Lung (tissue), 12 donors: ENCODE measurements around the gene HTRA2. TPM values are rescaled to one million over a fixed set of nuclear protein-coding genes. Genes with fewer than 3 reads are reported as not detected.
A peak's percentile ranks its signal among the peaks of the same experiment; 100 is the strongest.

Experiments
- ATAC-seq: fragments of 200-7000 bp; cut with Tn5 transposase; one replicate; pipeline ENCODE4 v1.9.1; 2020; ENCODE audit warnings: moderate number of reproducible peaks; ENCODE audit not compliant: insufficient read depth, low FRiP score
- DNase-seq, 3 donors: peaks; one replicate each; pipeline ENCODE4 v3.0.0-alpha.2; 2013 to 2017
- H3K27ac ChIP-seq, 2 donors: one replicate each; pipeline ENCODE4 v1.5.1; 2013; ENCODE audit warnings: mild to moderate bottlenecking in 2 of 2, moderate library complexity in 2 of 2, control low read depth in 1 of 2, inconsistent platforms in 1 of 2, low read depth in 1 of 2, low read length in 1 of 2
- H3K27me3 ChIP-seq, 3 donors: one replicate each; pipeline ENCODE4 v1.5.1; 2013; ENCODE audit warnings: low read length in 2 of 3; ENCODE audit not compliant: control insufficient read depth in 3 of 3, insufficient read depth in 3 of 3
- H3K36me3 ChIP-seq, 4 donors: one replicate each; pipeline ENCODE4 v1.5.1; 2013; ENCODE audit warnings: low read length in 4 of 4, mild to moderate bottlenecking in 1 of 4, moderate library complexity in 1 of 4; ENCODE audit not compliant: control insufficient read depth in 4 of 4, insufficient read depth in 4 of 4
- H3K4me1 ChIP-seq, 5 donors: one replicate each; pipeline ENCODE4 v1.5.1; 2013; ENCODE audit warnings: low read length in 5 of 5, mild to moderate bottlenecking in 2 of 5, moderate library complexity in 1 of 5; ENCODE audit not compliant: control insufficient read depth in 5 of 5, insufficient read depth in 5 of 5
- H3K4me3 ChIP-seq: one replicate; pipeline ENCODE4 v1.5.1; 2013; ENCODE audit warnings: mild to moderate bottlenecking, control low read depth, moderate library complexity
- H3K9ac ChIP-seq, 2 donors: one replicate each; pipeline ENCODE4 v1.5.1; 2013; ENCODE audit warnings: low read length in 2 of 2, control low read depth in 1 of 2; ENCODE audit not compliant: insufficient read depth in 1 of 2
- H3K9me3 ChIP-seq, 4 donors: one replicate each; pipeline ENCODE4 v1.5.1; 2013; ENCODE audit warnings: low read length in 3 of 4, mild to moderate bottlenecking in 1 of 4, moderate library complexity in 1 of 4; ENCODE audit not compliant: control insufficient read depth in 4 of 4, insufficient read depth in 3 of 4
- CTCF ChIP-seq: IDR thresholded peaks from 2 replicates; pipeline ENCODE4 v1.5.1; 2012; ENCODE audit warnings: mild to moderate bottlenecking; ENCODE audit errors: control extremely low read depth, extremely low read depth
- WGBS, 2 donors: extraction: QIAGEN DNeasy Blood & Tissue Kit; methylation state at CpG; one replicate each; pipeline ENCODE4 v1.1.7; 2013; 5-methylcytosine and 5-hydroxymethylcytosine counted together
- polyA plus RNA-seq, 2 donors: library from polyadenylated mRNA; stranded (reverse); fragments of 200-250 nt; gene quantifications; one replicate each; pipeline ENCODE4 v1.2.1, GENCODE V29; 2013
- total RNA-seq, 2 donors: library from RNA; depleted of rRNA in 1 of 2; stranded (reverse); fragments of >200 nt in 1 of 2; gene quantifications; one replicate each; pipeline ENCODE4 v1.2.1, GENCODE V29; 2014 to 2021
- donor health status: control.
- donor health status: control.
- donor health status: Bipolar disorder and iron deficiency.
- donor health status: healthy.
- donor health status: DM: yes; HTN: yes; CAD: no.

The HTRA2 gene
- total and polyA plus RNA-seq, 4 donors: 26.6 to 42.1 (median 31.6) TPM

- Histone ChIP-seq H3K36me3 (peaks cover 9 to 23% (median 21%) of the 10 kb centered on the region in 4 donors), H3K4me1 (peaks cover 6 to 11% (median 7%) of the 10 kb centered on the region in 5 donors), H3K27ac (no peak overlapping the region), H3K9ac (no peak overlapping the region), H3K27me3 (peaks cover 0 to 11% (median 3%) of the 10 kb centered on the region in 3 donors), H3K9me3 (no peaks in the 10 kb centered on the region), H3K4me3 (no peak overlapping the region)
- no peak for ATAC-seq
- TF ChIP-seq CTCF: no peak
- 94 to 97% methylated on average over 10 of the region's 10 CpGs for WGBS, 2 donors
- no peak for DNase-seq
These were observed 4.6 kb upstream of the HTRA2 start for GRCh38 chr2:74524955-74525716.

- DNase-seq: peak in 1 of 3 donors; percentile 35
- no peak within 1 kb of the TSS for H3K9ac ChIP-seq
- no peaks in the 10 kb centered on the region for H3K9me3 ChIP-seq
- peaks cover 8 to 17% (median 10%) of the 10 kb centered on the region in 5 donors for H3K4me1 ChIP-seq
- H3K36me3 ChIP-seq: peaks cover 9 to 23% (median 21%) of the 10 kb centered on the region in 4 donors
- no peak for ATAC-seq
- 80 to 87% methylated on average over 11 of the region's 11 CpGs for WGBS, 2 donors
- H3K4me3 ChIP-seq: no peak within 1 kb of the TSS
- peaks cover 0 to 4% (median 0%) of the 10 kb centered on the region in 3 donors for H3K27me3 ChIP-seq
- no peak for TF ChIP-seq CTCF
- H3K27ac ChIP-seq: no peak within 1 kb of the TSS
These were observed 3.8 kb upstream of the HTRA2 start, which contains the start of gene DQX1 for GRCh38 chr2:74525717-74526648. TSS of gene DQX1 (minus strand) at chr2:74526231. CDS start at chr2:74525729, 502 bp downstream.

DNA sequence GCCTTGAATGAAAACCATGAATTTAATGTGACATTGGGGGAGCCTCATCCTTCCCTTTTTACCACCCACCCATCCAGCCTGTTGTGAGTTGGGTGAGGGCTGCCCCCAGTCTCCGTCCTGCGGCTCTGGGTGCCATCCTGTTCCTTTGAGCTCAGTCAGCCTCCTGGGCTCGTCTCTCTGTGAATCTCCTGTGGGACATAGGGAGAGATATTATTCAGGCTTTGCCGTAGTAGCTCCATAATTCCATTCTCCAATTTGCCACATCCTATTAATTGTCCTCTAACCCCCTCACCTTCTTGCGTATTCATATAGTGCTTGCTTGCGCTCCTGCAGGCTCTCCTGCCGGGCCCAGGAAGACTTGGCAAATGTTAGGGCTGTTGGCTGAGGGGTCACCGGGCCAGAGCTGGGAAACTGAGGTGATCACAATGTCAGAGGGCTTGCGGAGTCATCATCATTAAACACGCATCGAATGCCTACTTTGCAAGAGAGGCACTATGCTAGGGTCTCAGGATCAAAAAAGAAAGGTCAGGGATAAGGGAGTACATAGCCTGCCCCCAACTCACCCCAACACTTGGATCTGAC lies 3.0 kb upstream of the HTRA2 start:
- 96% methylated on average over 11 of the region's 11 CpGs for WGBS, 2 donors
- Histone ChIP-seq H3K4me3 (no peak overlapping the region), H3K36me3 (peaks cover 9 to 26% (median 24%) of the 10 kb centered on the region in 4 donors), H3K4me1 (peaks cover 8 to 23% (median 11%) of the 10 kb centered on the region in 5 donors), H3K27me3 (peaks cover 0 to 4% (median 0%) of the 10 kb centered on the region in 3 donors), H3K27ac (no peak overlapping the region), H3K9ac (no peak overlapping the region), H3K9me3 (no peaks in the 10 kb centered on the region)
- ATAC-seq (no peak), DNase-seq (no peak)
- no peak for TF ChIP-seq CTCF
